Neuronal stem cell (in vitro differentiated cells): ENCODE results near the gene VMP1.

ENCODE experiments used
- DNase-seq: peaks from one replicate; pipeline ENCODE4 v3.0.0-alpha.2; 2013; ENCODE audit warnings: low spot score
- H2AFZ ChIP-seq: one replicate; pipeline ENCODE4 v1.6.1; 2013; ENCODE audit warnings: mild to moderate bottlenecking, low read length, inconsistent platforms
- H2AK5ac ChIP-seq: 2 replicates; pipeline ENCODE4 v1.6.1; 2013; ENCODE audit warnings: low read depth, mild to moderate bottlenecking, inconsistent platforms, low read length, moderate library complexity, mixed read lengths
- H2BK120ac ChIP-seq: 2 replicates; pipeline ENCODE4 v1.6.1; 2013; ENCODE audit warnings: low read depth, mild to moderate bottlenecking, inconsistent platforms, low read length, moderate library complexity, mixed read lengths
- H2BK12ac ChIP-seq: one replicate; pipeline ENCODE4 v1.6.1; 2013; ENCODE audit warnings: low read length, inconsistent platforms
- H2BK15ac ChIP-seq: 2 replicates; pipeline ENCODE4 v1.6.1; 2013; ENCODE audit warnings: mild to moderate bottlenecking, low read length, inconsistent platforms, mixed read lengths
- H2BK5ac ChIP-seq: one replicate; pipeline ENCODE4 v1.6.1; 2013; ENCODE audit warnings: inconsistent platforms, mild to moderate bottlenecking, low read length, moderate library complexity
- H3K14ac ChIP-seq: one replicate; pipeline ENCODE4 v1.6.1; 2013; ENCODE audit warnings: low read length, inconsistent platforms
- H3K18ac ChIP-seq: 2 replicates; pipeline ENCODE4 v1.6.1; 2013; ENCODE audit warnings: low read length, inconsistent platforms
- H3K23ac ChIP-seq: 2 replicates; pipeline ENCODE4 v1.6.1; 2013; ENCODE audit warnings: low read depth, mild to moderate bottlenecking, mixed read lengths, low read length, inconsistent platforms; ENCODE audit not compliant: poor library complexity
- H3K27ac ChIP-seq: replicated peaks from 3 replicates; pipeline ENCODE4 v1.5.1; 2013; ENCODE audit warnings: low read length, inconsistent platforms
- H3K27me3 ChIP-seq, 3 experiments: 2 replicates each; pipeline ENCODE4 v1.6.1; 2013; ENCODE audit warnings: low read length in 3 of 3, mild to moderate bottlenecking in 2 of 3, inconsistent platforms in 1 of 3, low read depth in 1 of 3, mixed read lengths in 1 of 3, moderate library complexity in 1 of 3; ENCODE audit not compliant: control insufficient read depth in 3 of 3, insufficient read depth in 3 of 3
- H3K36me3 ChIP-seq, 2 donors: replicated peaks in 1 of 2; 2 replicates each; pipeline ENCODE4 v1.6.1; 2013; ENCODE audit warnings: low read length in 2 of 2; ENCODE audit not compliant: control insufficient read depth in 2 of 2, insufficient read depth in 2 of 2
- H3K4ac ChIP-seq: 2 replicates; pipeline ENCODE4 v1.6.1; 2013; ENCODE audit warnings: inconsistent platforms, mild to moderate bottlenecking, low read length, moderate library complexity
- H3K4me1 ChIP-seq, 2 donors: 1 replicate in 1 of 2; 2 replicates in 1 of 2; pipeline ENCODE4 v1.6.1; 2013; ENCODE audit warnings: low read length in 2 of 2, low read depth in 1 of 2; ENCODE audit not compliant: control insufficient read depth in 2 of 2, insufficient read depth in 1 of 2
- H3K4me2 ChIP-seq: one replicate; pipeline ENCODE4 v1.6.1; 2013; ENCODE audit warnings: mild to moderate bottlenecking, low read length, inconsistent platforms; ENCODE audit not compliant: insufficient read depth, poor library complexity, severe bottlenecking
- H3K4me3 ChIP-seq, 2 donors: 2 replicates each; pipeline ENCODE4 v1.5.1; 2013; ENCODE audit warnings: low read length in 2 of 2, mild to moderate bottlenecking in 2 of 2, inconsistent platforms in 1 of 2, moderate library complexity in 1 of 2
- H3K79me1 ChIP-seq: one replicate; pipeline ENCODE4 v1.6.1; 2013; ENCODE audit warnings: low read depth, mild to moderate bottlenecking, inconsistent platforms, low read length, moderate library complexity
- H3K9ac ChIP-seq: one replicate; pipeline ENCODE4 v1.6.1; 2013; ENCODE audit warnings: mild to moderate bottlenecking, low read depth, low read length, inconsistent platforms; ENCODE audit not compliant: poor library complexity
- H3K9me3 ChIP-seq, 2 donors: replicated peaks in 1 of 2; 2 replicates each; pipeline versions ENCODE3 to v1.6.1; 2013; ENCODE audit warnings: low read length in 2 of 2, mild to moderate bottlenecking in 2 of 2, inconsistent platforms in 1 of 2, low read depth in 1 of 2, mixed read lengths in 1 of 2, moderate library complexity in 1 of 2; ENCODE audit not compliant: control insufficient read depth in 2 of 2, insufficient read depth in 1 of 2
- H4K8ac ChIP-seq: one replicate; pipeline ENCODE4 v1.6.1; 2013; ENCODE audit warnings: low read depth, mild to moderate bottlenecking, inconsistent platforms, low read length, moderate library complexity
- H4K91ac ChIP-seq: one replicate; pipeline ENCODE4 v1.6.1; 2013; ENCODE audit warnings: low read length, low read depth, mild to moderate bottlenecking, inconsistent platforms; ENCODE audit not compliant: poor library complexity
- WGBS, 2 donors: extraction: QIAGEN DNeasy Blood & Tissue Kit; methylation state at CpG; one replicate each; pipeline ENCODE4 v1.1.7; 2013; ENCODE audit warnings: missing lambda C conversion rate in 2 of 2, mixed read lengths in 1 of 2; ENCODE audit not compliant: insufficient read length in 2 of 2, insufficient replicate concordance in 1 of 2; ENCODE audit errors: extremely low coverage in 2 of 2; 5-methylcytosine and 5-hydroxymethylcytosine counted together

The VMP1 gene

GRCh38 chr17:59688008-59688407 is 19.4 kb upstream of the VMP1 start:
- Histone ChIP-seq H3K9ac (no peak overlapping the region), H3K79me1 (no peaks in the 10 kb centered on the region), H3K9me3 (no peaks in the 10 kb centered on the region), H3K14ac (no peak overlapping the region), H3K23ac (no peak overlapping the region), H2BK12ac (no peak overlapping the region), H3K36me3 (peaks cover 14 to 98% of the 10 kb centered on the region in 2 donors), H3K27me3 (no peaks in the 10 kb centered on the region), H3K18ac (no peak overlapping the region), H2AFZ (no peak overlapping the region), H3K4me2 (no peak overlapping the region), H3K27ac (no peak overlapping the region), H3K4me1 (no peaks in the 10 kb centered on the region), H2BK5ac (no peak overlapping the region), H2AK5ac (no peak overlapping the region), H4K91ac (no peak overlapping the region), H2BK120ac (no peak overlapping the region), H2BK15ac (no peak overlapping the region), H3K4me3 (no peak overlapping the region), H4K8ac (no peak overlapping the region), H3K4ac (no peak overlapping the region)
- DNase-seq = no peak
- WGBS, 2 donors = no CpG with 5 or more reads among the region's 1 CpG

- H3K36me3 ChIP-seq = peaks cover 11 to 98% of the 10 kb centered on the region in 2 donors
- H3K27me3 ChIP-seq = no peaks in the 10 kb centered on the region
- H3K27ac ChIP-seq = no peak overlapping the region
- no peak overlapping the region for H3K4me3 ChIP-seq
- H2BK15ac ChIP-seq = no peak overlapping the region
- no peak overlapping the region for H3K14ac ChIP-seq
- H3K79me1 ChIP-seq = no peaks in the 10 kb centered on the region
- H2BK5ac ChIP-seq = no peak overlapping the region
- H3K4me2 ChIP-seq = no peak overlapping the region
- no peak overlapping the region for H3K9ac ChIP-seq
- no peak overlapping the region for H2AK5ac ChIP-seq
- H4K8ac ChIP-seq = no peak overlapping the region
- no peak overlapping the region for H2BK120ac ChIP-seq
- no peak overlapping the region for H2AFZ ChIP-seq
- H3K4me1 ChIP-seq = no peaks in the 10 kb centered on the region
- no peak overlapping the region for H3K18ac ChIP-seq
- H3K4ac ChIP-seq = no peak overlapping the region
- no peak overlapping the region for H3K23ac ChIP-seq
- no CpG with 5 or more reads among the region's 2 CpGs for WGBS, 2 donors
- no peak overlapping the region for H4K91ac ChIP-seq
- H2BK12ac ChIP-seq = no peak overlapping the region
- H3K9me3 ChIP-seq = no peaks in the 10 kb centered on the region
- no peak for DNase-seq
Measured at GRCh38 chr17:59688496-59688895, 19.0 kb upstream of the VMP1 start.

- no peak overlapping the region for H3K18ac ChIP-seq
- H2BK15ac ChIP-seq = no peak overlapping the region
- no peaks in the 10 kb centered on the region for H3K9me3 ChIP-seq
- H3K27ac ChIP-seq = no peak overlapping the region
- no peaks in the 10 kb centered on the region for H3K79me1 ChIP-seq
- no peak overlapping the region for H2BK120ac ChIP-seq
- no peak overlapping the region for H2AFZ ChIP-seq
- H2AK5ac ChIP-seq = no peak overlapping the region
- DNase-seq = no peak
- no peak overlapping the region for H2BK12ac ChIP-seq
- H2BK5ac ChIP-seq = no peak overlapping the region
- H4K91ac ChIP-seq = no peak overlapping the region
- H4K8ac ChIP-seq = no peak overlapping the region
- no peak overlapping the region for H3K9ac ChIP-seq
- H3K4me3 ChIP-seq = no peak overlapping the region
- no peak overlapping the region for H3K23ac ChIP-seq
- peaks cover 27 to 98% of the 10 kb centered on the region in 2 donors for H3K36me3 ChIP-seq
- no CpG with 5 or more reads among the region's 7 CpGs for WGBS, 2 donors
- no peak overlapping the region for H3K4ac ChIP-seq
- H3K27me3 ChIP-seq = no peaks in the 10 kb centered on the region
- H3K14ac ChIP-seq = no peak overlapping the region
- H3K4me2 ChIP-seq = no peak overlapping the region
- H3K4me1 ChIP-seq = no peaks in the 10 kb centered on the region
Measured at GRCh38 chr17:59693582-59693981, 13.9 kb upstream of the VMP1 start.

- Histone ChIP-seq H3K23ac (no peak overlapping the region), H2BK12ac (no peak overlapping the region), H4K8ac (no peak overlapping the region), H3K4me1 (no peaks in the 10 kb centered on the region), H2BK15ac (no peak overlapping the region), H3K36me3 (peaks cover 31 to 98% of the 10 kb centered on the region in 2 donors), H3K9me3 (no peaks in the 10 kb centered on the region), H3K27me3 (no peaks in the 10 kb centered on the region), H2AK5ac (no peak overlapping the region), H3K4me3 (no peak overlapping the region), H4K91ac (no peak overlapping the region), H3K9ac (no peak overlapping the region), H3K4ac (no peak overlapping the region), H2BK5ac (no peak overlapping the region), H3K79me1 (no peaks in the 10 kb centered on the region), H3K4me2 (no peak overlapping the region), H3K18ac (no peak overlapping the region), H3K27ac (no peak overlapping the region), H2AFZ (no peak overlapping the region), H2BK120ac (no peak overlapping the region), H3K14ac (no peak overlapping the region)
- no peak for DNase-seq
- no CpG with 5 or more reads among the region's 2 CpGs for WGBS, 2 donors
Measured at GRCh38 chr17:59694344-59694743, 13.1 kb upstream of the VMP1 start.
